K562 (cell line): Measurements from ENCODE around the gene KCTD16. TPM values are rescaled to one million over a fixed set of nuclear protein-coding genes. Genes with fewer than 3 reads are reported as not detected.

Experiments used
- ATAC-seq: fragments of 200-7000 bp; cut with Tn5 transposase; 3 replicates; pipeline ENCODE4 v1.9.1; 2020; ENCODE audit warnings: moderate library complexity
- BruUV-seq: library from RNA; stranded (reverse); fragments of 400-500 nt; replicated peaks from 2 replicates; lab custom pipeline; 2021; lab: Mats Ljungman, UMichigan
- CTCF ChIA-PET: fragments of 300-600 bp; formaldehyde crosslinking; extraction: SDS; loops from one replicate; lab custom pipeline; 2021; ENCODE audit warnings: low intra/inter-chr PET ratio; lab: Yijun Ruan, JAX
- POLR2A ChIA-PET: fragments of 300-600, 350-650 bp; sonication (Branson Sonifier 250); formaldehyde crosslinking; extraction: SDS; loops from one replicate; lab custom pipeline; 2021; ENCODE audit warnings: antibody characterized with exemption, inconsistent platforms; lab: Yijun Ruan, JAX
- DNase-seq, 4 experiments: peaks; one replicate each; pipeline versions ENCODE4 v3.0.0 to v3.0.0-alpha.2; 2011 to 2018; ENCODE audit warnings: low spot score in 3 of 4, mixed read lengths in 3 of 4; ENCODE audit errors: extremely low read depth in 1 of 4
- FAIRE-seq: peaks from 2 replicates; lab custom pipeline; 2011; peaks lifted over from hg19 to GRCh38; lab: Jason Lieb, UNC
- H2AFZ ChIP-seq: 2 replicates; pipeline ENCODE4 v1.6.0; 2011; ENCODE audit warnings: low read depth, low read length, control low read depth, inconsistent platforms
- H3K27ac ChIP-seq: fragments of 200-600 bp; 3 replicates; pipeline ENCODE4 v1.8.0; 2011; ENCODE audit warnings: low read depth, mild to moderate bottlenecking, control low read depth, inconsistent platforms, low read length, moderate library complexity, mixed read lengths; ENCODE audit errors: extremely low read depth
- H3K27me3 ChIP-seq, 2 experiments: fragments of 300-600 bp in 1 of 2; 2 replicates in 1 of 2; 3 replicates in 1 of 2; pipeline versions ENCODE4 v1.6.0 to v1.8.0; 2011; ENCODE audit warnings: inconsistent platforms in 2 of 2, low read length in 2 of 2, mild to moderate bottlenecking in 1 of 2, mixed read lengths in 1 of 2, moderate library complexity in 1 of 2; ENCODE audit not compliant: control insufficient read depth in 2 of 2, insufficient read depth in 2 of 2
- H3K36me3 ChIP-seq: fragments of 300-600 bp; 3 replicates; pipeline ENCODE4 v1.8.0; 2011; ENCODE audit warnings: mild to moderate bottlenecking, low read length, inconsistent platforms; ENCODE audit not compliant: control insufficient read depth, insufficient read depth
- H3K4me1 ChIP-seq, 2 experiments: fragments of 200-600 bp in 1 of 2; replicated peaks in 1 of 2; 2 replicates in 1 of 2; 3 replicates in 1 of 2; pipeline versions ENCODE4 v1.5.1 to v1.8.0; 2011; ENCODE audit warnings: inconsistent platforms in 2 of 2, low read length in 2 of 2, mild to moderate bottlenecking in 1 of 2, mixed read lengths in 1 of 2, moderate library complexity in 1 of 2; ENCODE audit not compliant: control insufficient read depth in 2 of 2, insufficient read depth in 2 of 2
- H3K4me2 ChIP-seq: 2 replicates; pipeline ENCODE4 v1.6.1; 2011; ENCODE audit warnings: low read length, control low read depth, inconsistent platforms, mixed read lengths; ENCODE audit not compliant: insufficient read depth
- H3K4me3 ChIP-seq: fragments of 200-600 bp; sonication (generic), shearing (Covaris generic); 2 replicates; pipeline ENCODE4 v1.5.1; 2016; ENCODE audit warnings: control low read depth, inconsistent platforms
- H3K79me2 ChIP-seq: fragments of 200-600 bp; 3 replicates; pipeline ENCODE4 v1.8.0; 2011; ENCODE audit warnings: low read length, inconsistent platforms; ENCODE audit not compliant: control insufficient read depth, insufficient read depth
- H3K9ac ChIP-seq, 2 experiments: 2 replicates each; pipeline versions ENCODE4 v1.6.0 to v1.6.1; 2011; ENCODE audit warnings: low read depth in 2 of 2, low read length in 2 of 2, control low read depth in 1 of 2, inconsistent platforms in 1 of 2, mild to moderate bottlenecking in 1 of 2, mixed read lengths in 1 of 2; ENCODE audit not compliant: insufficient read depth in 1 of 2
- H3K9me1 ChIP-seq: one replicate; pipeline ENCODE4 v1.6.0; 2011; ENCODE audit warnings: inconsistent platforms, mild to moderate bottlenecking, low read length, moderate library complexity; ENCODE audit not compliant: control insufficient read depth, insufficient read depth
- H3K9me3 ChIP-seq: replicated peaks from 2 replicates; pipeline ENCODE4 v1.5.1; 2011; ENCODE audit warnings: low read depth, low read length, inconsistent platforms; ENCODE audit not compliant: control insufficient read depth, insufficient read depth
- H4K20me1 ChIP-seq: replicated peaks from 2 replicates; pipeline ENCODE4 v1.6.1; 2011; ENCODE audit warnings: low read length, inconsistent platforms, mixed read lengths; ENCODE audit not compliant: control insufficient read depth, insufficient read depth
- ATF3 ChIP-seq, 2 experiments: fragments of 450-650 bp in 1 of 2; sonication (generic) in 1 of 2; formaldehyde crosslinking in 1 of 2; IDR thresholded peaks in 1 of 2; conservative IDR thresholded peaks in 1 of 2; 2 replicates each; pipeline versions ENCODE4 v1.6.1 to v1.8.1; 2016 to 2023; ENCODE audit warnings: mild to moderate bottlenecking in 2 of 2, moderate library complexity in 2 of 2, inconsistent platforms in 1 of 2, missing genetic modification reagents in 1 of 2
- BRD4 ChIP-seq: fragments of 200-600 bp; sonication (generic); IDR thresholded peaks from 2 replicates; pipeline ENCODE4 v1.6.1; 2017; ENCODE audit warnings: inconsistent platforms
- E2F3 ChIP-seq: fragments of 250-450 bp; sonication (Bioruptor Pico); IDR thresholded peaks from 2 replicates; pipeline ENCODE4 v1.4.0; 2020; ENCODE audit warnings: mild to moderate bottlenecking
- HBP1 ChIP-seq: fragments of 450-650 bp; formaldehyde crosslinking; IDR thresholded peaks from 2 replicates; pipeline ENCODE4 v1.4.0; 2022; ENCODE audit warnings: missing genetic modification characterization
- MBD2 ChIP-seq: sonication (generic); IDR thresholded peaks from 2 replicates; pipeline ENCODE4 v1.6.1; 2016; ENCODE audit warnings: low read depth, borderline replicate concordance
- NR3C1 ChIP-seq: sonication (generic); formaldehyde crosslinking; IDR thresholded peaks from 2 replicates; pipeline ENCODE4 v1.8.1; 2022; ENCODE audit warnings: missing genetic modification reagents
- RUNX1 ChIP-seq: sonication (generic); IDR thresholded peaks from 2 replicates; pipeline ENCODE4 v1.6.1; 2016; ENCODE audit warnings: antibody characterized with exemption, low read depth
- SUPT5H ChIP-seq: fragments of 450-650 bp; IDR thresholded peaks from 2 replicates; pipeline ENCODE4 v1.6.1; 2016
- ZFPM2 ChIP-seq: fragments of 250-450 bp; sonication (Bioruptor Pico); IDR thresholded peaks from 2 replicates; pipeline ENCODE4 v1.5.1; 2022; ENCODE audit warnings: mild to moderate bottlenecking
- ZNF124 ChIP-seq: sonication (generic); formaldehyde crosslinking; IDR thresholded peaks from 2 replicates; pipeline ENCODE4 v1.8.1; 2022; ENCODE audit warnings: missing genetic modification reagents
- WGBS: fragments of 100-300 bp; shearing (Covaris generic); methylation state at CpG from one replicate; pipeline ENCODE4 v1.1.6; 2016; ENCODE audit warnings: low coverage, mixed read lengths; ENCODE audit not compliant: insufficient coverage; ENCODE audit errors: missing lambda C conversion rate; 5-methylcytosine and 5-hydroxymethylcytosine counted together
- in situ Hi-C: fragments of 300-500 bp; cut with MboI; formaldehyde crosslinking; loops from 4 replicates; pipeline ENCODE4 v1.15.0; 2018; ENCODE audit warnings: inconsistent platforms, mixed read lengths
- intact Hi-C: fragments of 100-400 bp; cut with micrococcal nuclease; formaldehyde crosslinking; loops from 2 replicates; pipeline ENCODE4 v1.14.2; 2022
- polyA plus RNA-seq, 8 experiments: library from polyadenylated mRNA; depleted of rRNA in 4 of 8; stranded (reverse) in 5 of 8; unstranded in 3 of 8; fragments of >200 nt; fragmentation: Nextera tagmentation in 2 of 8; fragmentation: Illumina TruSeq in 1 of 8; extraction: Ambion mirVana in 2 of 8; extraction: Trizol in 1 of 8; gene quantifications; 2 replicates each; pipeline versions ENCODE4 v1.2.1 to v1.2.3, GENCODE V29; 2011 to 2014; ENCODE audit warnings: inconsistent platforms in 1 of 8, missing spikeins in 1 of 8
- total RNA-seq, 7 experiments: library from RNA; depleted of rRNA in 6 of 7; stranded (reverse); fragments of >200 nt in 6 of 7; fragmentation: Illumina TruSeq in 2 of 7; extraction: Trizol in 2 of 7; gene quantifications; 2 replicates each; pipeline versions ENCODE4 v1.2.1 to v1.2.3, GENCODE V29; 2011 to 2021; ENCODE audit warnings: low replicate concordance in 1 of 7

KCTD16 gene
- total and polyA plus RNA-seq, 9 of the 15 experiments (the other 6 are each of a cell fraction or from before 2014, with no cell fraction given) = 0.04 TPM; not detected in 8

- H3K9me1 ChIP-seq = no peaks in the 10 kb centered on the region
- H4K20me1 ChIP-seq = no peaks in the 10 kb centered on the region
- no peak for TF ChIP-seq ZFPM2 (CRISPR knock-in tag)
- TF ChIP-seq ZNF124 (CRISPR knock-in tag) = no peak
- TF ChIP-seq BRD4 = no peak
- TF ChIP-seq NR3C1 (CRISPR knock-in tag) = no peak
- TF ChIP-seq HBP1 (CRISPR knock-in tag) = no peak
- no peak for TF ChIP-seq MBD2
- no peak for TF ChIP-seq SUPT5H
- TF ChIP-seq ATF3 (IDR thresholded peaks at IDR 0.05) = no peak
- TF ChIP-seq ATF3 (CRISPR knock-in tag; conservative IDR thresholded peaks at IDR 0.05) = no peak
- TF ChIP-seq E2F3 (CRISPR knock-in tag) = no peak
- TF ChIP-seq RUNX1 = no peak
- DNase-seq = no peak
- no peaks in the 10 kb centered on the region for H3K27me3 ChIP-seq
- H3K4me2 ChIP-seq = no peak overlapping the region
- no peak for FAIRE-seq
- H3K4me1 ChIP-seq = no peaks in the 10 kb centered on the region
- H3K27ac ChIP-seq = no peak overlapping the region
- H3K9ac ChIP-seq = no peak overlapping the region
- CTCF ChIA-PET = no interaction called here
- 0% methylated on average over 1 of the region's 1 CpG for WGBS
- H3K4me3 ChIP-seq = no peak overlapping the region
- ATAC-seq = no peak
- H3K36me3 ChIP-seq = no peaks in the 10 kb centered on the region
- intact Hi-C loops (no loop called here), in situ Hi-C loops (no loop called here)
- BruUV-seq = no TSS peak
- H3K9me3 ChIP-seq = no peaks in the 10 kb centered on the region
- H2AFZ ChIP-seq = no peak overlapping the region
- no peaks in the 10 kb centered on the region for H3K79me2 ChIP-seq
- POLR2A ChIA-PET = no interaction called here
Measured at GRCh38 chr5:144436007-144436406, 265.3 kb downstream of the KCTD16 start.
